Measurements from ENCODE around the gene VDAC2. TPM values are rescaled to one million over a fixed set of nuclear protein-coding genes. Genes with fewer than 3 reads are reported as not detected.
A peak's percentile ranks its signal among the peaks of the same experiment; 100 is the strongest.
"Not testable (repeated sequence)": the region's sequence is repeated elsewhere in the genome, so short reads cannot be mapped to it uniquely, and the experiment has no call there.

The VDAC2 gene
- total RNA-seq, 2 donors from 2014 or later, result 277 to 292 TPM

- no peaks in the 10 kb centered on the region for H3K36me3 ChIP-seq (ENCODE audit: control insufficient read depth, insufficient read depth, low read length)
- no peak overlapping the region for H3K27ac ChIP-seq (ENCODE audit: low read depth, low read length)
- Mint-ChIP-seq H3K4me3 (peak overlapping the region; percentile 3), H3K9me3 (no peaks in the 10 kb centered on the region), H3K36me3 (ENCODE audit: low read depth) (peaks cover 8% of the 10 kb centered on the region), H3K27me3 (ENCODE audit: insufficient read depth) (no peaks in the 10 kb centered on the region), H3K27ac (peak overlapping the region; percentile 64), H3K4me1 (peaks cover 38% of the 10 kb centered on the region)
- DNase-seq, result peak; percentile 54
- no peak for TF ChIP-seq CTCF (conservative IDR thresholded peaks at IDR 0.05)
- H3K9me3 ChIP-seq (ENCODE audit: control insufficient read depth, low read length), result no peaks in the 10 kb centered on the region
- no peak overlapping the region for H3K4me3 ChIP-seq (ENCODE audit: low read length)
- 90 to 94% methylated on average over 6 to 12 of the region's 12 CpGs for WGBS, 2 experiments (ENCODE audit: insufficient coverage in 1 of 2, insufficient read length in 1 of 2)
- H3K27me3 ChIP-seq (ENCODE audit: control insufficient read depth, insufficient read depth, low read length, poor library complexity, severe bottlenecking), result no peaks in the 10 kb centered on the region
- H3K4me1 ChIP-seq (ENCODE audit: control insufficient read depth, insufficient read depth, low read length), result peaks cover 5% of the 10 kb centered on the region
- no peak overlapping the region for H3K9ac ChIP-seq (ENCODE audit: extremely low read depth, low read length, poor library complexity, severe bottlenecking)
Observed at GRCh38 chr10:75189266-75190096, 21.1 kb upstream of the VDAC2 start.

GRCh38 chr10:75191821-75192568 lies 18.6 kb upstream of the VDAC2 start:
- 77 to 95% methylated on average over 4 to 9 of the region's 10 CpGs for WGBS, 2 experiments (ENCODE audit: insufficient coverage in 1 of 2, insufficient read length in 1 of 2)
- H3K4me1 ChIP-seq (ENCODE audit: control insufficient read depth, insufficient read depth, low read length), result peaks cover 5% of the 10 kb centered on the region
- H3K9me3 Mint-ChIP-seq, result no peaks in the 10 kb centered on the region
- no peaks in the 10 kb centered on the region for H3K27me3 Mint-ChIP-seq (ENCODE audit: insufficient read depth)
- peaks cover 23% of the 10 kb centered on the region for H3K4me1 Mint-ChIP-seq
- no peak overlapping the region for H3K27ac ChIP-seq (ENCODE audit: low read depth, low read length)
- no peak overlapping the region for H3K4me3 Mint-ChIP-seq
- no peaks in the 10 kb centered on the region for H3K9me3 ChIP-seq (ENCODE audit: control insufficient read depth, low read length)
- H3K27me3 ChIP-seq (ENCODE audit: control insufficient read depth, insufficient read depth, low read length, poor library complexity, severe bottlenecking), result no peaks in the 10 kb centered on the region
- no peak for TF ChIP-seq CTCF (conservative IDR thresholded peaks at IDR 0.05)
- peaks cover 14% of the 10 kb centered on the region for H3K36me3 Mint-ChIP-seq (ENCODE audit: low read depth)
- no peaks in the 10 kb centered on the region for H3K36me3 ChIP-seq (ENCODE audit: control insufficient read depth, insufficient read depth, low read length)
- H3K4me3 ChIP-seq (ENCODE audit: low read length), result no peak overlapping the region
- no peak overlapping the region for H3K9ac ChIP-seq (ENCODE audit: extremely low read depth, low read length, poor library complexity, severe bottlenecking)
- H3K27ac Mint-ChIP-seq, result peak overlapping the region; percentile 64
- no peak for DNase-seq

GRCh38 chr10:75194625-75195024 lies 16.0 kb upstream of the VDAC2 start:
- not testable (repeated sequence) for H3K27ac ChIP-seq (ENCODE audit: low read depth, low read length); H3K27me3 ChIP-seq (ENCODE audit: control insufficient read depth, insufficient read depth, low read length, poor library complexity, severe bottlenecking); H3K27me3 Mint-ChIP-seq (ENCODE audit: insufficient read depth); H3K27ac Mint-ChIP-seq; H3K9me3 Mint-ChIP-seq; H3K9me3 ChIP-seq (ENCODE audit: control insufficient read depth, low read length); H3K4me3 ChIP-seq (ENCODE audit: low read length); H3K9ac ChIP-seq (ENCODE audit: extremely low read depth, low read length, poor library complexity, severe bottlenecking); H3K36me3 ChIP-seq (ENCODE audit: control insufficient read depth, insufficient read depth, low read length); H3K4me3 Mint-ChIP-seq; DNase-seq; H3K4me1 ChIP-seq (ENCODE audit: control insufficient read depth, insufficient read depth, low read length)
- WGBS, 2 experiments (ENCODE audit: insufficient coverage in 1 of 2, insufficient read length in 1 of 2), result 97 to 100% methylated on average over 3 to 4 of the region's 4 CpGs
- Mint-ChIP-seq H3K36me3 (ENCODE audit: low read depth) (peaks cover 14% of the 10 kb centered on the region), H3K4me1 (peaks cover 10% of the 10 kb centered on the region)

Measured in endodermal cell (in vitro differentiated cells).